PC-3 (cell line): Measurements from ENCODE around the gene ALKBH5. TPM values are rescaled to one million over a fixed set of nuclear protein-coding genes. Genes with fewer than 3 reads are reported as not detected.

ENCODE experiments used
- ATAC-seq: fragments of 200-7000 bp; cut with Tn5 transposase; 2 replicates; pipeline ENCODE4 v1.9.1; 2020; ENCODE audit warnings: mild to moderate bottlenecking, moderate library complexity
- BruUV-seq: library from RNA; stranded (reverse); fragments of 400-500 nt; replicated peaks from 2 replicates; lab custom pipeline; 2021; lab: Mats Ljungman, UMichigan
- CTCF ChIA-PET: fragments of 300-600 bp; sonication (Branson Sonifier 250); formaldehyde crosslinking; loops from one replicate; lab custom pipeline; 2022; ENCODE audit warnings: antibody characterized with exemption; lab: Charles Lee
- POLR2A ChIA-PET: fragments of 300-600 bp; sonication (Branson Sonifier 250); formaldehyde crosslinking; loops from one replicate; lab custom pipeline; 2022; ENCODE audit warnings: antibody characterized with exemption; ENCODE audit not compliant: unreplicated experiment; lab: Charles Lee
- DNase-seq: peaks from one replicate; pipeline ENCODE4 v3.0.0-alpha.2; 2015
- H2AFZ ChIP-seq: fragments of 300-600 bp; sonication (generic); 2 replicates; pipeline ENCODE4 v1.6.0; 2016; ENCODE audit warnings: antibody characterized with exemption, low read length
- H3F3A ChIP-seq: fragments of 300-600 bp; sonication (generic); one replicate; pipeline ENCODE4 v1.6.0; 2017; ENCODE audit warnings: antibody characterized with exemption, low read length, control low read depth, mild to moderate bottlenecking; ENCODE audit not compliant: unreplicated experiment
- H3K27ac ChIP-seq: fragments of 300-600 bp; sonication (generic); 2 replicates; pipeline ENCODE4 v1.5.1; 2016; ENCODE audit warnings: mild to moderate bottlenecking, low read length
- H3K27me3 ChIP-seq: fragments of 300-600 bp; sonication (generic); 2 replicates; pipeline ENCODE4 v1.6.1; 2016; ENCODE audit warnings: low read length, mixed read lengths
- H3K36me3 ChIP-seq: fragments of 300-600 bp; sonication (generic); 2 replicates; pipeline ENCODE4 v1.6.1; 2016; ENCODE audit warnings: low read depth, mixed run types, low read length, mixed read lengths
- H3K4me1 ChIP-seq: fragments of 300-600 bp; sonication (generic); 2 replicates; pipeline ENCODE4 v1.5.1; 2016; ENCODE audit warnings: low read length; ENCODE audit not compliant: insufficient read depth
- H3K4me2 ChIP-seq: fragments of 300-600 bp; sonication (generic); 2 replicates; pipeline ENCODE4 v1.6.0; 2016; ENCODE audit warnings: low read length
- H3K4me3 ChIP-seq: fragments of 300-600 bp; sonication (generic); 2 replicates; pipeline ENCODE4 v1.5.1; 2016; ENCODE audit warnings: mild to moderate bottlenecking, low read length, mixed read lengths
- H3K79me2 ChIP-seq: fragments of 300-600 bp; sonication (generic); 2 replicates; pipeline ENCODE4 v1.6.1; 2017; ENCODE audit warnings: low read length, mixed read lengths
- H3K9ac ChIP-seq: fragments of 300-600 bp; sonication (generic); 2 replicates; pipeline ENCODE4 v1.6.0; 2016; ENCODE audit warnings: mild to moderate bottlenecking, low read length
- H3K9me2 ChIP-seq: fragments of 300-600 bp; sonication (generic); replicated peaks from 2 replicates; pipeline ENCODE4 v1.6.1; 2016; ENCODE audit warnings: mixed run types, low read length, mixed read lengths
- H3K9me3 ChIP-seq: fragments of 300-600 bp; sonication (generic); 2 replicates; pipeline ENCODE4 v1.6.1; 2016; ENCODE audit warnings: low read length, mixed read lengths
- H4K20me1 ChIP-seq: fragments of 300-600 bp; sonication (generic); 2 replicates; pipeline ENCODE4 v1.6.1; 2016; ENCODE audit warnings: low read length, mixed read lengths
- EZH2 ChIP-seq: fragments of 300-600 bp; sonication (generic); IDR thresholded peaks from one replicate; pipeline ENCODE4 v1.6.1; 2017; ENCODE audit warnings: antibody characterized with exemption, mild to moderate bottlenecking, low read length; ENCODE audit not compliant: unreplicated experiment
- EZH2phosphoT487 ChIP-seq: fragments of 300-600 bp; sonication (generic); IDR thresholded peaks from 2 replicates; pipeline ENCODE4 v1.6.1; 2018; ENCODE audit warnings: mild to moderate bottlenecking, antibody characterized with exemption, low read length, borderline replicate concordance
- intact Hi-C: fragments of 100-400 bp; cut with micrococcal nuclease; formaldehyde crosslinking; loops from 2 replicates; pipeline ENCODE4 v1.9.0; 2023
- total RNA-seq: library from RNA; depleted of rRNA; stranded (reverse); fragments of >200 nt; gene quantifications from 2 replicates; pipeline ENCODE4 v1.2.3, GENCODE V29; 2014
- TF ChIP-seq, protein P1 (sequence below): fragments of 300-600 bp; sonication (generic); conservative IDR thresholded peaks from 2 replicates; pipeline ENCODE4 v1.5.1; 2017; ENCODE audit warnings: antibody characterized with exemption, low read depth, mild to moderate bottlenecking, low read length

Gene ALKBH5
- total RNA-seq, 1 experiment from 2014 or later: 207 TPM

DNA sequence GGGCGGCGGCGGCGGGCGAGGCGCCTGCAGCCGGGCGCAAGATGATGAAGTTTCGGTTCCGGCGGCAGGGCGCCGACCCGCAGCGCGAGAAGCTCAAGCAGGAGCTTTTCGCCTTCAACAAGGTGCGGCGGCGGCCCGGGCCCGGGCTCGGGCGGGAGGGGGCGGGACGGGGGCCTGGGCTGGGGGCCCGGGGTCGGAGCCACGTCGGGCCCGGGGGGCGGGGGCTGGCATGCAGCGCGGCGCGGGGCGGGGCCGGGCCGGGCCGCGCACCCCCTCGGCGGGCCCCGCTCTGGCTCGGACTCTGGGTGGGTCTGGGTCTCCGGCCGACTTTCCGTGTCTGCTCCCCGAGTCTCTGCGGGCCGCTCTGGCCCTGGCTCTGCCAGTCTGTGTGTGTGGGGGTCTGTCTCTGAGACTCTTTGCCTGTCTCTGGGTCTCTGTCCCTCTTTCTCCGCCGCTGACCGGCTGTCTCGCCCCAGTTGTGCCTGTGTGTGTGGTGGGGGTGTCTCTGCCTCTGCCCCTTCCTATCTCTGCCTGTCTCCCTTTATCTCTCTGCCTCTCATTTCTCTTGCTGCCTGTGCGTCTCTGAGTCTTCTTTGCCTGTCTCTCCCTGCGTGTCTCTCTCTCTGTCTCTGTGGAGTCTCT lies 42.1 kb downstream of the ALKBH5 start:
- no peaks in the 10 kb centered on the region for H3F3A ChIP-seq
- H3K27ac ChIP-seq: no peak overlapping the region
- H3K4me1 ChIP-seq: peaks cover 19% of the 10 kb centered on the region
- ChIA-PET POLR2A (interaction anchor here (0.6 kb wide), 1 partner anchor 83 kb away, joined by 21 read pairs; no protein-coding TSS in a partner anchor), CTCF (interaction anchor here (0.6 kb wide), 1 partner anchor 111 kb away, joined by 3 read pairs; no protein-coding TSS in a partner anchor)
- no TSS peak for BruUV-seq
- H3K4me2 ChIP-seq: peak overlapping the region; percentile 99
- DNase-seq: no peak
- no peaks in the 10 kb centered on the region for H4K20me1 ChIP-seq
- intact Hi-C loops: no loop called here
- H3K36me3 ChIP-seq: no peaks in the 10 kb centered on the region
- TF ChIP-seq EZH2: no peak
- TF ChIP-seq, protein P1, sequence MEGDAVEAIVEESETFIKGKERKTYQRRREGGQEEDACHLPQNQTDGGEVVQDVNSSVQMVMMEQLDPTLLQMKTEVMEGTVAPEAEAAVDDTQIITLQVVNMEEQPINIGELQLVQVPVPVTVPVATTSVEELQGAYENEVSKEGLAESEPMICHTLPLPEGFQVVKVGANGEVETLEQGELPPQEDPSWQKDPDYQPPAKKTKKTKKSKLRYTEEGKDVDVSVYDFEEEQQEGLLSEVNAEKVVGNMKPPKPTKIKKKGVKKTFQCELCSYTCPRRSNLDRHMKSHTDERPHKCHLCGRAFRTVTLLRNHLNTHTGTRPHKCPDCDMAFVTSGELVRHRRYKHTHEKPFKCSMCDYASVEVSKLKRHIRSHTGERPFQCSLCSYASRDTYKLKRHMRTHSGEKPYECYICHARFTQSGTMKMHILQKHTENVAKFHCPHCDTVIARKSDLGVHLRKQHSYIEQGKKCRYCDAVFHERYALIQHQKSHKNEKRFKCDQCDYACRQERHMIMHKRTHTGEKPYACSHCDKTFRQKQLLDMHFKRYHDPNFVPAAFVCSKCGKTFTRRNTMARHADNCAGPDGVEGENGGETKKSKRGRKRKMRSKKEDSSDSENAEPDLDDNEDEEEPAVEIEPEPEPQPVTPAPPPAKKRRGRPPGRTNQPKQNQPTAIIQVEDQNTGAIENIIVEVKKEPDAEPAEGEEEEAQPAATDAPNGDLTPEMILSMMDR: no peak
- TF ChIP-seq EZH2phosphoT487: no peak
- peak overlapping the region; percentile 68 for H3K9ac ChIP-seq
- H3K9me3 ChIP-seq: no peaks in the 10 kb centered on the region
- peak overlapping the region; percentile 88 for H3K4me3 ChIP-seq
- peaks cover 37% of the 10 kb centered on the region for H3K79me2 ChIP-seq
- H3K27me3 ChIP-seq: no peaks in the 10 kb centered on the region
- no peaks in the 10 kb centered on the region for H3K9me2 ChIP-seq
- peak overlapping the region; percentile 87 for H2AFZ ChIP-seq
- ATAC-seq: peak; percentile 31

DNA sequence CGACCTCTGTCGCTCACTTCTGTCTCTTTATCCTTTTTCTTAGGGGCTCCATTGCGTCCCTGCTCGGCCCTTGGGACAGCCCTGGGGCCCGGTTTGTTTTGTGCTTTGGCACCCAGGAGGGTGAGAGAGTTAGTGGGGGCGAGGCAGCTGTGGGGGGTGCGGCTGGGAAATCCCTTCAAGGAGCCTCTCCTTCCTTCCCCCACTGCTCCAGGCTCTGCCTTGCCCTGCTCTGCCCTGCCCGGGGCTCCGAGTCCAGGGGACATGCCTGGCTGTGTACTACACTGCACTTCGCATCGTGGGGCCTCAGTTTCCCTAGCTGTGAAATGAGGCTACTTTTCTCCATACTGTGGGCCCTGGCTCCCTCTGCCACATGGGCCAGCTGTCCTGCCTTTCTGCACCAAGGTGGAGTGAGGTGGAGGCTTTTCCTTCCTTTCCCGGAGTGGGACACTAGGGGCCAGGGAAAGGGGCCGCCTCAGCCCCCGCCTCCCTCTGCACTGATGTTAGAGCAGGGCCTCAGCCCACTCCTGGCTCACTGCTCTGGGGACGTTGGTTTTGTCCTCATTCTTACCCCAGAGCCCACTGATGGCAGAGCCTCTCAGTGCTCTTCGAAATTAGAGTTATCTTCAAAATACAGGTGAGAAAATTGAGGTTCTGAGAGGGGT lies 42.8 kb downstream of the ALKBH5 start:
- ATAC-seq: no peak; the same call in 1 of the 2 replicates
- peak overlapping the region; percentile 88 for H3K4me3 ChIP-seq
- H3K79me2 ChIP-seq: peaks cover 37% of the 10 kb centered on the region
- peak overlapping the region; percentile 87 for H2AFZ ChIP-seq
- no peaks in the 10 kb centered on the region for H3K9me2 ChIP-seq
- no peak for DNase-seq
- ChIA-PET POLR2A (no interaction called here), CTCF (no interaction called here)
- peak overlapping the region; percentile 68 for H3K9ac ChIP-seq
- H4K20me1 ChIP-seq: no peaks in the 10 kb centered on the region
- no peaks in the 10 kb centered on the region for H3K27me3 ChIP-seq
- H3K27ac ChIP-seq: no peak overlapping the region
- no peaks in the 10 kb centered on the region for H3K36me3 ChIP-seq
- H3K9me3 ChIP-seq: no peaks in the 10 kb centered on the region
- intact Hi-C loops: no loop called here
- H3K4me2 ChIP-seq: peak overlapping the region; percentile 99
- peaks cover 13% of the 10 kb centered on the region for H3K4me1 ChIP-seq
- H3F3A ChIP-seq: no peaks in the 10 kb centered on the region
- TSS peak; percentile 47 for BruUV-seq
- TF ChIP-seq EZH2phosphoT487 (no peak), EZH2 (no peak)
- TF ChIP-seq, protein P1: no peak

DNA sequence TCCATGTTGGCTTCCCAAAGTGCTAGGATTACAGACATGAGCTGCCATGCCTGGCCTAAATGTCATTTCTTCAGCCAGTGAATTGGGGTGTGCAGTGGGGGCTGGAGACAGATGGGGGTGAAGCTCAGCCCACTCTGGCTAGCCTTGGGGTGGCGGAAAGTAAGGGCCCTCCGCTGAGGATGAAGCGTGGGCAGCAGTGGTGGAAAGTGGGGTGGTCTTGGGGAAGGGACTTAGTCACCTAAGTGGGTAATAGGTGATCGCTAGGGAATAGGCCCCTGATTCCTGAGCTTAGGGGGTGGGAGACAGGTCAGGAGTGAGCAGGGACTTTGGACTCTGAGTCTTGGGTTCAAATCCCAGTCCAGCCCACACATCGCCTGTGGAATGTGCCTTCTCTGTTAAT lies 44.0 kb downstream of the ALKBH5 start:
- intact Hi-C loops: no loop called here
- H3K4me1 ChIP-seq: peaks cover 12% of the 10 kb centered on the region; the same call in 1 of the 2 replicates
- peaks cover 37% of the 10 kb centered on the region for H3K79me2 ChIP-seq
- H2AFZ ChIP-seq: no peak overlapping the region
- no peak overlapping the region for H3K9ac ChIP-seq
- no peak overlapping the region for H3K27ac ChIP-seq
- TF ChIP-seq EZH2: no peak
- TF ChIP-seq EZH2phosphoT487: no peak
- TF ChIP-seq, protein P1: no peak
- no TSS peak for BruUV-seq
- H4K20me1 ChIP-seq: 0 out of 2 replicates have a peak, but pooled peaks cover 4% of the 10 kb centered on the region
- no peaks in the 10 kb centered on the region for H3K36me3 ChIP-seq
- no peaks in the 10 kb centered on the region for H3K27me3 ChIP-seq
- CTCF ChIA-PET: no interaction called here
- H3K9me3 ChIP-seq: no peaks in the 10 kb centered on the region
- no peaks in the 10 kb centered on the region for H3K9me2 ChIP-seq
- POLR2A ChIA-PET: no interaction called here
- H3F3A ChIP-seq: no peaks in the 10 kb centered on the region
- no peak overlapping the region for H3K4me2 ChIP-seq
- DNase-seq (no peak), ATAC-seq (no peak)
- H3K4me3 ChIP-seq: no peak overlapping the region
